GM12892 (cell line): ENCODE measurements around the gene ANKFY1.
"Not testable (repeated sequence)": the region's sequence is repeated elsewhere in the genome, so short reads cannot be mapped to it uniquely, and the experiment has no call there.

Experiments
- DNase-seq: peaks from one replicate; pipeline ENCODE4 v3.0.0; 2011; ENCODE audit not compliant: insufficient read length
- FAIRE-seq: peaks from 2 replicates; lab custom pipeline; 2011; peaks lifted over from hg19 to GRCh38; lab: Jason Lieb, UNC
- POLR2A ChIP-seq: IDR thresholded peaks from 2 replicates; pipeline ENCODE4 v1.6.1; 2011; ENCODE audit warnings: low read depth, low read length, control low read depth
- POLR2AphosphoS5 ChIP-seq: IDR thresholded peaks from 2 replicates; pipeline ENCODE4 v1.6.1; 2011; ENCODE audit warnings: low read depth, low read length, control low read depth
- TAF1 ChIP-seq: IDR thresholded peaks from 2 replicates; pipeline ENCODE4 v1.6.1; 2011; ENCODE audit warnings: low read depth, mild to moderate bottlenecking, control low read depth, low read length, borderline replicate concordance

The ANKFY1 gene

GRCh38 chr17:4206962-4207361, 56.8 kb downstream of the ANKFY1 start:
- TF ChIP-seq POLR2AphosphoS5 = no peak
- no peak for TF ChIP-seq POLR2A
- no peak for TF ChIP-seq TAF1
- FAIRE-seq = peak; percentile 76
- DNase-seq = no peak

DNA sequence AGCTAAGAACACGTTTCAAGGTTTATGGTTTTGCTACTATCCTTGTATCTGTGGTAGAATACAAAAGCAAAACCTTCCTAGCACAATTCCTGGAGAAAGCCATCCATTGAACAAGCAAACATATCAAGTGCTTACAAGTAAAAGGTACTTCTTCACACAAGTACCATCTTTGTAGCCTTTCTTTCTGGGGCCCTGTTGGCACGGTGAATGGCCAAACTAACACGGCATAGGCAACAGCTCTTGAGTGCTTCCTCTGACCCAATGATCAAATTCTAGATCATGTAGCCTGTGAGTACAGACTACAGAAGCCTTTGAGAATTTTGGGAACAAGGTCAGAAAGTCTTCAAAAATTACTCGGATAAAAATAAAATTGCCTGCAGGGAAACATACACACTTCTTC, 57.9 kb downstream of the ANKFY1 start:
- FAIRE-seq (no peak), DNase-seq (no peak)
- TF ChIP-seq TAF1 (no peak), POLR2A (no peak), POLR2AphosphoS5 (no peak)

GRCh38 chr17:4204710-4205173, 59.0 kb downstream of the ANKFY1 start:
- DNase-seq (no peak), FAIRE-seq (no peak)
- no peak for TF ChIP-seq POLR2AphosphoS5
- no peak for TF ChIP-seq TAF1
- TF ChIP-seq POLR2A = no peak

GRCh38 chr17:4204190-4204589, 59.6 kb downstream of the ANKFY1 start:
- TF ChIP-seq TAF1 (no peak), POLR2AphosphoS5 (no peak), POLR2A (no peak)
- no peak for FAIRE-seq
- DNase-seq = no peak

DNA sequence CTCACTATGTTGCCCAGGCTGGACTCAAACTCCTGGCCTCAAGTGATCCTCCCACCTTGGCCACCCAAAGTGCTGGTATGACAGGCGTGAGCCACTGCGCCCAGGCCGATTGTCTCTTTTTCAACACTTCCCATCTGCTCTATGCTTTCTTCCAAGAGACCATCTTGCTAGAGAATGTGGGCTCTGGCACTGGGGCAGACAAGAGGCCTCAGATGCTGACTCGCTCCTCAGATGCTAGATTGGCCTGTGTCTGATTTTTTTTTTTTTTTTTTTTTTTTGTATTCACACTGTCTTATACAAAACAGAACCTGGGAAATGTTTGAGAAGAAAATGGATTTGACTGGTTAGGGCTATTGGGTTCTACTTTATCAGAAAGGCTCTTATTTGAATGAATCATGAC, 62.6 kb downstream of the ANKFY1 start:
- FAIRE-seq (no peak), DNase-seq (no peak)
- TF ChIP-seq POLR2A (no peak), TAF1 (no peak), POLR2AphosphoS5 (no peak)

- peak; percentile 58 for FAIRE-seq
- no peak for DNase-seq
- no peak for TF ChIP-seq POLR2A
- TF ChIP-seq POLR2AphosphoS5 = no peak
- TF ChIP-seq TAF1 = no peak
These were observed 63.9 kb downstream of the ANKFY1 start for GRCh38 chr17:4199818-4200402.

- no peak for DNase-seq
- FAIRE-seq = no peak
- TF ChIP-seq POLR2A = no peak
- TF ChIP-seq POLR2AphosphoS5 = no peak
- no peak for TF ChIP-seq TAF1
These were observed 64.8 kb downstream of the ANKFY1 start for GRCh38 chr17:4198995-4199394.

- FAIRE-seq (no peak), DNase-seq (no peak)
- TF ChIP-seq POLR2A = no peak
- no peak for TF ChIP-seq TAF1
- no peak for TF ChIP-seq POLR2AphosphoS5
These were observed 68.5 kb downstream of the ANKFY1 start for GRCh38 chr17:4195306-4195705.

- no peak for FAIRE-seq
- no peak for TF ChIP-seq POLR2AphosphoS5
- no peak for TF ChIP-seq TAF1
- no peak for TF ChIP-seq POLR2A
These were observed 69.0 kb downstream of the ANKFY1 start for GRCh38 chr17:4194796-4195195.

GRCh38 chr17:4190791-4191190, 73.0 kb downstream of the ANKFY1 start:
- not testable (repeated sequence) for FAIRE-seq, DNase-seq

More at GRCh38 chr17:4194796-4195195, 69.0 kb downstream of the ANKFY1 start:
- no peak for DNase-seq

- no peak for DNase-seq
- FAIRE-seq = no peak
- TF ChIP-seq POLR2A (no peak), TAF1 (no peak), POLR2AphosphoS5 (no peak)
These were observed 74.5 kb downstream of the ANKFY1 start for GRCh38 chr17:4189280-4189679.

GRCh38 chr17:4188076-4188475, 75.7 kb downstream of the ANKFY1 start:
- FAIRE-seq (no peak), DNase-seq (no peak)

GRCh38 chr17:4187076-4187475, 76.7 kb downstream of the ANKFY1 start:
- FAIRE-seq = no peak
- TF ChIP-seq POLR2A = no peak
- TF ChIP-seq POLR2AphosphoS5 = no peak

More at GRCh38 chr17:4188076-4188475, 75.7 kb downstream of the ANKFY1 start:
- TF ChIP-seq TAF1 (no peak), POLR2AphosphoS5 (no peak), POLR2A (no peak)

GRCh38 chr17:4186357-4186881, 77.4 kb downstream of the ANKFY1 start:
- FAIRE-seq = no peak
- TF ChIP-seq POLR2AphosphoS5 (no peak), POLR2A (no peak), TAF1 (no peak)
- no peak for DNase-seq

More at GRCh38 chr17:4187076-4187475, 76.7 kb downstream of the ANKFY1 start:
- no peak for DNase-seq
